H1 (cell line): ENCODE measurements around the gene UBB. TPM values are rescaled to one million over a fixed set of nuclear protein-coding genes. Genes with fewer than 3 reads are reported as not detected.
A peak's percentile ranks its signal among the peaks of the same experiment; 100 is the strongest.

Experiments used
- CTCF ChIA-PET: fragments of 300-600 bp; sonication (Branson Sonifier 250); formaldehyde crosslinking; loops from one replicate; lab custom pipeline; 2021; ENCODE audit not compliant: partially characterized antibody; lab: Charles Lee
- POLR2A ChIA-PET: fragments of 300-600 bp; sonication (Branson Sonifier 250); formaldehyde crosslinking; loops from one replicate; lab custom pipeline; 2021; ENCODE audit warnings: inconsistent platforms; ENCODE audit not compliant: partially characterized antibody; lab: Charles Lee
- DNase-seq, 2 experiments: peaks; one replicate each; pipeline versions ENCODE4 v3.0.0 to v3.0.0-alpha.2; 2010 to 2022; ENCODE audit warnings: low spot score in 2 of 2, low read depth in 1 of 2, mixed read lengths in 1 of 2
- FAIRE-seq: peaks from 2 replicates; lab custom pipeline; 2011; peaks lifted over from hg19 to GRCh38; lab: Jason Lieb, UNC
- H2AFZ ChIP-seq: 2 replicates; pipeline ENCODE4 v1.8.1; 2012; ENCODE audit warnings: low read length, inconsistent platforms
- H2AK5ac ChIP-seq: 2 replicates; pipeline ENCODE4 v1.6.1; 2013; ENCODE audit warnings: low read depth, low read length
- H2BK120ac ChIP-seq: replicated peaks from 2 replicates; pipeline ENCODE3; 2013; ENCODE audit warnings: low read depth, low read length, inconsistent platforms
- H2BK12ac ChIP-seq: 2 replicates; pipeline ENCODE4 v1.6.1; 2013; ENCODE audit warnings: low read depth, low read length
- H2BK15ac ChIP-seq: 2 replicates; pipeline ENCODE4 v1.6.1; 2013; ENCODE audit warnings: low read length
- H2BK20ac ChIP-seq: 2 replicates; pipeline ENCODE4 v1.6.1; 2013; ENCODE audit warnings: low read length
- H2BK5ac ChIP-seq: 2 replicates; pipeline ENCODE4 v1.6.1; 2013; ENCODE audit warnings: low read depth, low read length
- H3K14ac ChIP-seq: 2 replicates; pipeline ENCODE4 v1.6.1; 2013; ENCODE audit warnings: inconsistent platforms; ENCODE audit not compliant: insufficient read length
- H3K18ac ChIP-seq: 2 replicates; pipeline ENCODE4 v1.6.1; 2013; ENCODE audit warnings: low read length; ENCODE audit errors: extremely low read depth
- H3K23ac ChIP-seq: 2 replicates; pipeline ENCODE4 v1.6.1; 2013; ENCODE audit warnings: inconsistent platforms; ENCODE audit not compliant: insufficient read length
- H3K23me2 ChIP-seq: 2 replicates; pipeline ENCODE4 v1.6.1; 2013; ENCODE audit warnings: low read depth, low read length
- H3K27ac ChIP-seq: 2 replicates; pipeline ENCODE4 v1.6.1; 2011; ENCODE audit warnings: low read depth, low read length, inconsistent platforms
- H3K27me3 ChIP-seq, 4 experiments: replicated peaks in 1 of 4; 1 replicate in 1 of 4; 2 replicates in 3 of 4; pipeline versions ENCODE4 v1.6.1 to v1.8.1; 2011 to 2013; ENCODE audit warnings: low read length in 3 of 4, mild to moderate bottlenecking in 3 of 4, inconsistent platforms in 2 of 4, mixed read lengths in 2 of 4, moderate library complexity in 1 of 4; ENCODE audit not compliant: control insufficient read depth in 3 of 4, insufficient read depth in 3 of 4; ENCODE audit errors: extremely low read depth in 1 of 4
- H3K36me3 ChIP-seq, 4 experiments: 2 replicates each; pipeline versions ENCODE4 v1.6.1 to v1.8.1; 2011 to 2013; ENCODE audit warnings: mild to moderate bottlenecking in 4 of 4, low read length in 3 of 4, moderate library complexity in 2 of 4, control low read depth in 1 of 4, inconsistent platforms in 1 of 4; ENCODE audit not compliant: insufficient read depth in 4 of 4, control insufficient read depth in 2 of 4
- H3K4ac ChIP-seq: replicated peaks from 2 replicates; pipeline ENCODE3; 2013; ENCODE audit warnings: low read length, low read depth, mixed read lengths, inconsistent platforms; ENCODE audit not compliant: insufficient read length
- H3K4me1 ChIP-seq, 4 experiments: replicated peaks in 1 of 4; 1 replicate in 1 of 4; 2 replicates in 3 of 4; pipeline versions ENCODE4 v1.6.1 to v1.8.1; 2011 to 2013; ENCODE audit warnings: low read length in 3 of 4, inconsistent platforms in 2 of 4, mixed read lengths in 1 of 4; ENCODE audit not compliant: insufficient read depth in 4 of 4, control insufficient read depth in 3 of 4
- H3K4me2 ChIP-seq, 2 experiments: 2 replicates each; pipeline versions ENCODE4 v1.6.1 to v1.8.1; 2011 to 2013; ENCODE audit warnings: low read depth in 2 of 2, low read length in 2 of 2, control low read depth in 1 of 2, inconsistent platforms in 1 of 2, mild to moderate bottlenecking in 1 of 2; ENCODE audit not compliant: insufficient read depth in 1 of 2
- H3K4me3 ChIP-seq, 4 experiments: fragments of 200-600, 300-600 bp in 1 of 4; sonication (generic), shearing (Covaris generic), sonication (Bioruptor Twin) in 1 of 4; 2 replicates each; pipeline versions ENCODE4 v1.5.1 to v1.8.1; 2011 to 2016; ENCODE audit warnings: low read length in 4 of 4, low read depth in 3 of 4, control low read depth in 2 of 4, inconsistent platforms in 2 of 4, mild to moderate bottlenecking in 2 of 4, mixed read lengths in 1 of 4, moderate library complexity in 1 of 4; ENCODE audit not compliant: insufficient read depth in 2 of 4; ENCODE audit errors: extremely low read depth in 1 of 4
- H3K56ac ChIP-seq: replicated peaks from 2 replicates; pipeline ENCODE3; 2013; ENCODE audit warnings: low read depth, mild to moderate bottlenecking, mixed read lengths, low read length, inconsistent platforms; ENCODE audit not compliant: insufficient read length
- H3K79me1 ChIP-seq: 2 replicates; pipeline ENCODE4 v1.6.1; 2013; ENCODE audit warnings: low read depth, low read length, control low read depth
- H3K79me2 ChIP-seq, 2 experiments: 2 replicates each; pipeline versions ENCODE4 v1.6.1 to v1.8.1; 2012 to 2013; ENCODE audit warnings: low read length in 2 of 2, mild to moderate bottlenecking in 2 of 2, inconsistent platforms in 1 of 2; ENCODE audit not compliant: insufficient read depth in 2 of 2, control insufficient read depth in 1 of 2
- H3K9ac ChIP-seq, 4 experiments: replicated peaks in 1 of 4; 1 replicate in 1 of 4; 2 replicates in 3 of 4; pipeline versions ENCODE4 v1.6.1 to v1.8.1; 2011 to 2013; ENCODE audit warnings: low read depth in 3 of 4, low read length in 3 of 4, control low read depth in 2 of 4, mild to moderate bottlenecking in 2 of 4, moderate library complexity in 2 of 4, inconsistent platforms in 1 of 4; ENCODE audit errors: extremely low read depth in 1 of 4
- H3K9me3 ChIP-seq, 2 experiments: 2 replicates each; pipeline versions ENCODE4 v1.6.1 to v1.8.1; 2012 to 2013; ENCODE audit warnings: mild to moderate bottlenecking in 2 of 2, moderate library complexity in 2 of 2, control low read depth in 1 of 2, inconsistent platforms in 1 of 2, low read depth in 1 of 2, low read length in 1 of 2, mixed read lengths in 1 of 2; ENCODE audit not compliant: insufficient read depth in 2 of 2
- H4K20me1 ChIP-seq, 2 experiments: replicated peaks in 1 of 2; 2 replicates each; pipeline versions ENCODE3 to v1.8.1; 2011 to 2013; ENCODE audit warnings: inconsistent platforms in 2 of 2, low read length in 2 of 2, mild to moderate bottlenecking in 1 of 2; ENCODE audit not compliant: insufficient read depth in 2 of 2, control insufficient read depth in 1 of 2
- H4K5ac ChIP-seq: 2 replicates; pipeline ENCODE4 v1.6.1; 2013; ENCODE audit warnings: low read length, low read depth, mixed read lengths, inconsistent platforms; ENCODE audit not compliant: insufficient read length
- H4K8ac ChIP-seq: 2 replicates; pipeline ENCODE4 v1.8.0; 2013; ENCODE audit warnings: mild to moderate bottlenecking, moderate library complexity, low read length, inconsistent platforms; ENCODE audit not compliant: insufficient read depth; ENCODE audit errors: extremely low read depth
- H4K91ac ChIP-seq: replicated peaks from 2 replicates; pipeline ENCODE3; 2013; ENCODE audit warnings: low read length, mixed read lengths, inconsistent platforms; ENCODE audit not compliant: insufficient read length
- HDAC6 ChIP-seq: IDR thresholded peaks from one replicate; pipeline ENCODE4 v1.7.1; 2012; ENCODE audit warnings: low read depth, mild to moderate bottlenecking, inconsistent platforms, low read length, moderate library complexity
- KDM1A ChIP-seq: fragments of 200-600, 300-600 bp; sonication (generic); IDR thresholded peaks from 2 replicates; pipeline ENCODE4 v1.7.1; 2016; ENCODE audit warnings: mild to moderate bottlenecking, low read length, borderline replicate concordance
- KDM4A ChIP-seq: IDR thresholded peaks from one replicate; pipeline ENCODE4 v1.7.1; 2012; ENCODE audit warnings: low read depth, mild to moderate bottlenecking, moderate library complexity, low read length, inconsistent platforms; ENCODE audit not compliant: severe bottlenecking
- RXRA ChIP-seq: IDR thresholded peaks from 2 replicates; pipeline ENCODE4 v1.6.1; 2011; ENCODE audit warnings: low read depth, mild to moderate bottlenecking, low read length, moderate library complexity; ENCODE audit not compliant: insufficient read depth
- SUZ12 ChIP-seq: fragments of 200-600 bp; sonication (generic); IDR thresholded peaks from 2 replicates; pipeline ENCODE4 v1.6.1; 2012; ENCODE audit warnings: mild to moderate bottlenecking, inconsistent platforms, low read length, moderate library complexity, mixed read lengths
- WGBS, 2 experiments: shearing (Covaris generic) in 1 of 2; methylation state at CpG; one replicate each; pipeline versions ENCODE4 v1.1.6 to v1.1.7; 2013 to 2015; ENCODE audit warnings: low lambda C conversion rate in 2 of 2, mixed read lengths in 2 of 2, inconsistent platforms in 1 of 2, low coverage in 1 of 2, missing lambda C conversion rate in 1 of 2; ENCODE audit not compliant: insufficient replicate concordance in 2 of 2, insufficient coverage in 1 of 2, insufficient read length in 1 of 2; ENCODE audit errors: extremely low coverage in 1 of 2, missing lambda C conversion rate in 1 of 2; 5-methylcytosine and 5-hydroxymethylcytosine counted together
- polyA plus RNA-seq, 7 experiments: library from polyadenylated mRNA; depleted of rRNA in 3 of 7; stranded (reverse) in 5 of 7; unstranded in 2 of 7; fragments of >200 nt in 5 of 7; fragments of 200-250 nt in 2 of 7; gene quantifications; 1 replicate in 5 of 7; 2 replicates in 1 of 7; 4 replicates in 1 of 7; pipeline versions ENCODE4 v1.2.1 to v1.2.3, GENCODE V29; 2011 to 2013; ENCODE audit warnings: missing spikeins in 2 of 7, mixed read lengths in 2 of 7
- total RNA-seq: library from RNA; stranded (reverse); fragmentation: NEBNext Ultra II Directional; extraction: Animal tissue kit (Norgen Biotek cat#: 25700); gene quantifications from 2 replicates; pipeline ENCODE4 v1.2.1, GENCODE V29; 2021
- TF ChIP-seq, protein P1 (sequence below): IDR thresholded peaks from 2 replicates; pipeline ENCODE4 v1.6.1; 2011; ENCODE audit warnings: low read depth, mild to moderate bottlenecking, low read length; ENCODE audit not compliant: insufficient read depth

Gene UBB
- total and polyA plus RNA-seq, 2 of the 8 experiments (the other 6 are each of a cell fraction or from before 2014, with no cell fraction given) = 1,597 to 1,605 TPM

DNA sequence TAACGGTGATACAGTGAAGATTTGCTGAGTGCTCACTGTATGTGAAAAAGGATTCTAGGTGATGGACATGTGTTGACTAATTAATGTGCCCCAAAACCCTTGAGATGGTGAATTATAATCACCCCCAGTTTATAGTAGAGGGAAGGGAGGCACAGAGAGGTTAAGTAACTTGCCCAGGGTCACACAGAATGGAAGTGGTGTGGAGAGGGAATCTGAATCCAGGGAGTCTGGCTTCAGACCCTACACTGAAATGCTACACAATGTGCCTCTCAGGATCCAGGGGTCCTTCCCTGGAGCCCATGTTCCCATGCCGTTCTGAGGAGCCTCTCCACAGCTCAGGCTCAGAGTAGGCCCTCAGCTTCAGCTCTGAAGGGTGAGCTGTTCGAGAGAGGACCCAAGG is 46.1 kb downstream of the UBB start:
- H3K9me3 ChIP-seq = no peaks in the 10 kb centered on the region
- H4K91ac ChIP-seq = no peak overlapping the region
- H4K20me1 ChIP-seq = no peaks in the 10 kb centered on the region
- no peak overlapping the region for H3K9ac ChIP-seq
- no peak overlapping the region for H2AK5ac ChIP-seq
- no peak overlapping the region for H2AFZ ChIP-seq
- DNase-seq (no peak), FAIRE-seq (no peak)
- WGBS, 2 experiments = 80% methylated on average over 3 of the region's 3 CpGs; no CpG with 5 or more reads in 1 of the 2 experiments
- H3K4ac ChIP-seq = no peak overlapping the region
- H3K4me1 ChIP-seq = no peaks in the 10 kb centered on the region
- H3K56ac ChIP-seq = no peak overlapping the region
- H3K27me3 ChIP-seq = no peaks in the 10 kb centered on the region; a peak in 1 of 7 replicates
- ChIA-PET POLR2A (interaction anchor here (0.6 to 6.0 kb wide), 6 partner anchors 8 to 46 kb away, joined by 3 to 75 read pairs (median 5); partner anchors contain the start of gene UBB), CTCF (interaction anchor here (1.0 to 4.6 kb wide), 9 partner anchors 10 to 94 kb away, joined by 3 to 53 read pairs (median 7); partner anchors contain the start of gene TRPV2)
- H3K27ac ChIP-seq = no peak overlapping the region
- H2BK5ac ChIP-seq = no peak overlapping the region
- no peak overlapping the region for H3K4me3 ChIP-seq
- no peaks in the 10 kb centered on the region for H3K36me3 ChIP-seq
- no peak overlapping the region for H2BK15ac ChIP-seq
- no peak overlapping the region for H4K5ac ChIP-seq
- no peak overlapping the region for H4K8ac ChIP-seq
- no peak overlapping the region for H2BK20ac ChIP-seq
- no peaks in the 10 kb centered on the region for H3K23me2 ChIP-seq
- H3K14ac ChIP-seq = no peak overlapping the region
- H3K4me2 ChIP-seq = no peak overlapping the region
- H2BK12ac ChIP-seq = no peak overlapping the region
- TF ChIP-seq SUZ12 = no peak
- no peak for TF ChIP-seq HDAC6
- TF ChIP-seq KDM4A = no peak
- TF ChIP-seq RXRA = no peak
- TF ChIP-seq KDM1A = 0 out of 2 replicates have a peak, but pooled peaks have one; percentile 16
- TF ChIP-seq, protein P1, sequence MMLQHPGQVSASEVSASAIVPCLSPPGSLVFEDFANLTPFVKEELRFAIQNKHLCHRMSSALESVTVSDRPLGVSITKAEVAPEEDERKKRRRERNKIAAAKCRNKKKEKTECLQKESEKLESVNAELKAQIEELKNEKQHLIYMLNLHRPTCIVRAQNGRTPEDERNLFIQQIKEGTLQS = no peak
- H3K18ac ChIP-seq = no peak overlapping the region
- H2BK120ac ChIP-seq = no peak overlapping the region
- no peaks in the 10 kb centered on the region for H3K79me1 ChIP-seq
- H3K23ac ChIP-seq = no peak overlapping the region
- H3K79me2 ChIP-seq = no peaks in the 10 kb centered on the region
